H4 (cell line): ENCODE data around the gene IRF5. TPM values are rescaled to one million over a fixed set of nuclear protein-coding genes. Genes with fewer than 3 reads are reported as not detected.
"Not testable (repeated sequence)": the region's sequence is repeated elsewhere in the genome, so short reads cannot be mapped to it uniquely, and the experiment has no call there.

Experiments used
- DNase-seq: peaks from one replicate; pipeline ENCODE4 v3.0.0-alpha.2; 2015; ENCODE audit warnings: low spot score
- total RNA-seq: library from RNA; depleted of rRNA; stranded (reverse); fragments of >200 nt; shearing (Covaris generic); gene quantifications from 2 replicates; pipeline ENCODE4 v1.2.3, GENCODE V29; 2014

The IRF5 gene
- total RNA-seq, 1 experiment from 2014 or later: 2.6 TPM

DNA sequence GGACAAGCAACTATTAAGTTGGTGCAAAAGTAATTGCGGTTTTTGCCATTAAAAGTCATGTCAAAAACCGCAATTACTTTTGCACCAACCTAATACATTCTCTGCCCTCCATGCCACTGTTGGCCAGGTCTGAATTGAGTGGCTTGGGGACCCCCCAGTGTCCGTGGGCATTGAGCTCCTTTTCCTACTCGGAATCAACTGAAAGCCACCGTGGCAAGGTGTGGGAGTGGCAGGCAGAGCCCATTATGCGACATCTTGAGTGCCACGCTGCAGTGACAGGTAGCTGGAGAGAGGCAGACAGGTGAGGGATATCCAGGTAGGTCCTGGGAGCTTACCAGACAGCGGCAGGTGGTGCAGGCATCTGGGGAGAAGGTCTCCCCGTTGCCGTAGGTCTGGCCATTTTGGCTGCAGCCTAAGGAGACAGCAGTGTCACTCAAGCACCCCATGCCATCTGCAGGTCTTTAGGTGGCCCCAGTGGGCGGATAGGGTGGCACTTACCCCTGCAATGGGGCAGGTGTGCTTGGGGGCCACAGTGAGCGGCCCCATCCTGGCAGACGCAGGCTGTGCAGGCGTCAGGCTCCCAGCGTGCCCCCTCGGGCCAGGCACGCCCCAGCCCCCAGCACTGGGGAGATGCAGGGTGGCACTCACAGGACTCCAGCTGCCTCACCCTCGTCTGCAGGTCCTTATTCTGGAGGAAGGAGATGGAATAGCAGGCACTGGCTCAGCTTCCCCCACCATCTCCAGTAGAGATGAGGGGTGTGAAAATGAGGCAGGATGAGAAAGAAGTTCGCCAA is 30.8 kb upstream of the IRF5 start:
- no peak for DNase-seq

- DNase-seq: no peak
These were observed 28.7 kb upstream of the IRF5 start for GRCh38 chr7:128908750-128909624.

- DNase-seq: no peak
These were observed 27.8 kb upstream of the IRF5 start for GRCh38 chr7:128909625-128910568.

- DNase-seq: no peak
These were observed 27.2 kb upstream of the IRF5 start, which contains the start of gene KCP for GRCh38 chr7:128910569-128910945. TSS of gene KCP (minus strand) at chr7:128910709. CDS start at chr7:128910676, 33 bp downstream.

DNA sequence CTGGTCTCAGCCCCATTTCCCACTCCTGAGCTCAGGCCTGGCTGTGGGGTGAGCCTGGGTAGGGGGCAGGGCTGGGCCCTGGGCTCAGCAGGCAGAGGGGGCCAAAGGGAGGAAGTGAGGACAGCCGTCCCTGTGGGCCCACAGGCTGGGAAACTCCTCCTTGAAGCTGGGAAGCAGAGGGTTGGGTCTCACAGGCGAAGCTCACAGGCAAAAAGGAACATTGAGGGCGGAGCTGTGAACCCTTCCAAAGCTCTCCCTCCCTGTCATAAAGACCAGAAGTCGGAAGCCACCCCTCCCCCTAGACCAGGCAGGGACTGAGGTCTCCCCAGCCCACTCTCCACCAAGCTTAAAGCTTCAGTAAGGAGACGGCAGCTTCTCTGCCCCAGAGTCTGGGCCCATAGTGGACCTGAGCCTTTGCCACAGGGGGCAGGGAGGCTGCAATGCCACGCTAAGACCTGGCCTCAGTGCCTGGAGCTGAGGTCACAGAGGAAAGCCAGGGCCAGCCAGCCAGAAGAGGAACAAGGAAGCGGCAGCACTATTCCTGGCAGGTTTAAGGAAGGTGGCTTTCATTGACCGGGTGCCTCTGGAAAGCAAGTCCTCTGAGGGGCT is 26.2 kb upstream of the IRF5 start:
- no peak for DNase-seq

DNA sequence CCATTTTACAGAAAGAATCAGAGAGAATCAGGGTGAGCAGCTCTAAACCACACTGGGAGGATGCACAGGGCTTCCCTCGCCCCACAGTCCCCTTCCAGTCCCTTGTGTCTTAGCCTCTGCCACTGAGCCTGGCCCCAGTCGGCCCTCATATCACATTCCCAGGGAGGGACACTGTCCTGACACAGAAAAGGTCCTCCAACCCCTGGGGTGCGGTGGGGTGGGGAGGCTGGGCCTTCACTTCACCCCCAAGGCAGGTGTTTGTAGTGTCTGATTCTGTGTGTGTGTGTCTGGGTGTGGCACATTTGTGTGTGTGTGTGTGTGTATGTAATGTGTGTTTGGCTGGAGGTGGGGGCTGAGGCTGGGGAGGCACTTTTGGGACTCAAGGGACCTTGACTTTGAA is 25.4 kb upstream of the IRF5 start:
- DNase-seq: no peak

DNA sequence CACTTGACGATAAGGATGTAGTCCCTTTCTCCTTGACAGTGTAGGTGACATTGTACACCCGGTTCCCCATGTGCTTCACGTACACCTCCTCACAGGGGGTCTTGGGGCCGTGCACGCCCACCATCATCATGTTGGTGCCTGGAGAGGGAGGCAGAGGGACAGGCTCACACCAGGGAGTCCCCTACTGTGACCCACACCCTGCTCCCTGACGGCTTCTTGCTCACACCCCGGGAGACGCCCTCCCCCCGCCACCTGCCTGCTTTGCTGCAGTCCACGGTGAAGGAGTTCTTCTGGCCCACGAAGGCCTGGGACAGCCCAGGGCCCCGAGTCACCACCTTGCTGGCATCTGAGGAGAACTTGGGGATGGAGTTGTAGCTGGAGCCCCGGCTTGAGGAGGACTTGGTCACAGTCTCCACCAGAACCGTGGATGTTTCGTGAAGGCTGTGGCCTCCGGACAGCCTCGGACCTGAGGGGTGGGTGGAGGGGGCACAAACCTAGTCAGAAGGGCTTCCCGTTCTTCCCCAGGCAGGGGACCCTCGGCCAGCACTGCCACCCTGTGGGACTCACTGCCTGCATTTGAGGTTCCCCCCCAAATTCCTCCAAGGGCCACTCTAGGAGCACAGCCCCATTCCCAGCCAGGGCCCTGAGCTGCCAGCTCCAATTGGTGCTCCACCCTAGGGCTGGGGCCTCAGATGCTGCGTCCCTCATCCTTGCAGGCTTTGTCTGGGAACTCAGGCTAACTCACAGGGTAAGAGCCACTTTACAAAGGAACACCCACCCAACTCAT is 24.8 kb upstream of the IRF5 start:
- DNase-seq: not testable (repeated sequence)

GRCh38 chr7:128913870-128914565 is 23.7 kb upstream of the IRF5 start:
- DNase-seq: no peak

DNA sequence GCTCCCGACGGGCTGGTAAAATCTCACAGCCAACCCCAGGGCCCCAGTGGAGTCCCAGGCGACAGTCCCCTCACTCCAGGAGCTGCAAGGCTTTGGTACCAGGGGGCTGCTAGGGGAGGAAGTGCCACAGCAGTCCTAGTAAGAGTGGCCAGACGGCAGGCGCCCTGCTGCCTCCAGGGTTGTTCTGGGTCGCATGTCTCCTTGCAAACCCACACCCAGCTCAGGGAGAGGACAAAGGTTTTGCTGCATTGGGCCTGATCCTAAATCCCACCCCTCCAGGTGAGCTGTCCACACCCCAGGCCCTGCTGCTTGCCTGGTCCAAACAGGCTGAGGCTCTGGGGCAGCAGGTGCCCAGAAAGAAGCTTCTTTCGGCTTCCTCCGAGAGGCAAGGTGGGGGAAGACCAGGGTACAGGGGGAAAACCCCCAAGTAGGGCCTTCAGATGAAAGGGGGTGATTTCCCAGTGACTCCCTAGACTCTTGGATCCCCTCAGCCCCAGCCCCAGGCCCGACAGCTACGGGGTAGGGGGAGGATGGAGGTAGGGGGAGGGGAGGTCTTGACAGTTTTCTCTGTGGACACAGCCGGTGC is 23.1 kb upstream of the IRF5 start:
- DNase-seq: no peak

DNA sequence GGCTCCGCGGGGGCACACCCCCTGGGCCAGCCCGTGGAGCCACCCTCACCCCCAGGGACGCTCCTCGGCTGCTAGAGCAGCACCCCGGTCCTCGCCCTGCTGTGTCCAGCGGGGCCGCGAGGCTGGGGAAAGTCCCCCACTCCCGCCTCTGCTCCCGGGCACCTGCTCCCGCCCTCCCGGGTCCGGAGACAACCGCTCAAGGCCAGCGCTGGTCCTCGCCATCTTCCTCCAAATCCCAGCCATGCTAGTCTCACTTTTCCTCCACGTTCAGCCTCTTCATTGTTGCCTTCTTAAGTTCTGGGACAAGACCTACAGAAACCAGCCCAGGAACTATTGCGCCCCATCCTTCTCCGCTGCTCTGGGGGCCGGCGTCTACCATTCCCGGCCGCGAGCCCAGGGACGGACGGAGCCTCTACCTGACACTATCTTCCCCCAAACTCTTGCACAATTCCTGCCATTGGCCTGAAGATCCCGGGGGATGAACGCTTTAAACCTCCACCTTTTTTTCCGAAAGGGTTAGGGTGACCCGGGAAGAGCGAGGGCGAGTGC is 22.4 kb upstream of the IRF5 start:
- DNase-seq: no peak

DNA sequence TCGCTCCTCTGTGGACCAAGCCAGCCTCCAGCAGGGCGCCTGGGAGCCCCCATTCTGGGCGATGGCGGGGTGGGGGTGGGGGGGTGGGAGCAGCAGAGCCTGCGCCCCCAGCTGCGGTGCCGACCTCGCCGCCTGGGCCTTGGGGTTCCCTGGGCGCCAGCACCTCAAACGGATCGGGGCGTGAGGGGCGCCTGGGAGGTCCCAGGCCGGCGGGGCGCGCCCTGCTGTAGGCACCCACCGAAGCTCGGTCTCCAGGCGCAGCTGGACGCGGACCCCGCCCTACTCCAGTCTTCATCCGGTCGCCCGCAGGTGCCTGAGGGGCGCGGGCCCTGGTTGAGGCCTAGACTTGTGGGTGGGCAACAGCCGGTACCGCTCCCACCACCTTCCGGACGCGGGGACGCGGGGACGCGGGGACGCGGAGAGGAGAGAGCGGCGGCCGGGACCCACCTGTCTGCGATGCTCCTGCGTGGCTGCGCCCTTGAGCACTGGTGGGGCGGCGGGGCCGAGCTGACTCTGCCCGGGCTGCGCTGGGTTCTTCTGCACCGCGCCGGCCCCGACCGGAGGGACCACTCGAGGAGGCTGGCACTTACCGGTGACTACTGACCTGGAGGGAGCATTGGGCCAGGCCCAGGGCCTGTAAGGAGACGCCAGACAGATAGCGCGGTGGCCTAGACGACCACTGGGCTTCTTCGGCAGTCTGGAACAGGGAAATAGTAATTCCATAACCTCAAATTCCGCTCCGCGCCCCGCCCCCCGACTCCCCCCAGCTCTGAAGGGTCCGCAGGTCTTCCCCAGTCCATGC is 21.7 kb upstream of the IRF5 start:
- no peak for DNase-seq

DNA sequence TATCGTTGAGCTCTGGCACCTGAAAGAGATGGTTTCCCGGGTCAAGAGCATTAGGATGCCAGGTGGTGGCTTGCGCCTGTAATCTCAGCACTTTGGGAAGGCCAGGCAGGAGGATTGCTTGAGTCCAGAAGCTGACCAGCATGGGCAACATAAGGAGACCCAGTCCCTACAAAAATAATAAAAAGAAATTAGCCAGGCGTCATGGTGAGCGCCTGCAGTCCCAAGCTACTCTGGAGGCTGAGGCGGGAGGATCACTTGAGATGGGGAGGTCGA is 21.1 kb upstream of the IRF5 start:
- DNase-seq: no peak

GRCh38 chr7:128917122-128917521 is 20.6 kb upstream of the IRF5 start:
- no peak for DNase-seq

DNA sequence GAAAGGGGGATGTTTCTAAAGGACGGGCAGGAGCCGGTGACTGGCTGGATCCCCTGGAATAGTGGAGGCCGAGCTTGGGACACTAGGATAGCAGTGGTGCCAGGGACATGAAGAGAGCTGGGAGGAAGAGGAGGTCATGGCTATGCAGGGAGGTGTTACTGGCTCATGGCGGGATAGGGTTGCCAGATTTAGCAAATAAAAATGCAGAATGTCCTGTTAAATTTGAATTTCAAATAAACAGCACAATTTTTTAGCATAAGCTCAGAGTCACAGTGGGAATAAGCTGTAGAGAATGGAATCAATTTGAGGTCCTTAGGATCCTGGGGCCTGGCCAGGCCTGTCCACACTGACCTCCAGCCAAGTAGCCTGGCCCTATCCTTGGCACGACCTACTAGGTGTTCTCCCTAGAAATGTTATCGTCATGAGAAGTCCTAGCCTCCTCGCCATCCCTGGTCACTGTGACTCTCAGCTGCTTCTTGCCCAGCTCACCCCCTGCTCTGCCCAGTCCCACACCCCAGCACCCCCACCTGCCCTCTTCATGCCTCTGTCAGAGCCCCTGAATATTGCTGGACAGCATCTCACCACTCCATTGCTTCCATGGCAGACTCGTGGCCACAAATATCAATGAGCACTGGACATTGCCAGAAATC is 19.6 kb upstream of the IRF5 start:
- DNase-seq: no peak

- DNase-seq: no peak
These were observed 18.5 kb upstream of the IRF5 start for GRCh38 chr7:128919241-128919640.

- DNase-seq: no peak
These were observed 17.6 kb upstream of the IRF5 start for GRCh38 chr7:128919881-128920799.
